Thyroid gland (tissue), 4 donors: Measurements from ENCODE around the gene FAM83C.

ENCODE experiments used
- POLR2A ChIP-seq, 2 donors: fragments of 450-650 bp; IDR thresholded peaks; one replicate each; pipeline ENCODE4 v1.6.1; 2017; ENCODE audit warnings: antibody characterized with exemption in 2 of 2, mild to moderate bottlenecking in 2 of 2, moderate library complexity in 1 of 2
- TF ChIP-seq, protein P1 (sequence below), 6 experiments: fragments of 200-600 bp in 3 of 6; fragments of 450-650 bp in 3 of 6; sonication (generic) in 3 of 6; IDR thresholded peaks; one replicate each; pipeline ENCODE4 v1.5.1; 2016 to 2019; ENCODE audit warnings: antibody characterized with exemption in 6 of 6, mild to moderate bottlenecking in 2 of 6, inconsistent platforms in 1 of 6, moderate library complexity in 1 of 6

DNA sequence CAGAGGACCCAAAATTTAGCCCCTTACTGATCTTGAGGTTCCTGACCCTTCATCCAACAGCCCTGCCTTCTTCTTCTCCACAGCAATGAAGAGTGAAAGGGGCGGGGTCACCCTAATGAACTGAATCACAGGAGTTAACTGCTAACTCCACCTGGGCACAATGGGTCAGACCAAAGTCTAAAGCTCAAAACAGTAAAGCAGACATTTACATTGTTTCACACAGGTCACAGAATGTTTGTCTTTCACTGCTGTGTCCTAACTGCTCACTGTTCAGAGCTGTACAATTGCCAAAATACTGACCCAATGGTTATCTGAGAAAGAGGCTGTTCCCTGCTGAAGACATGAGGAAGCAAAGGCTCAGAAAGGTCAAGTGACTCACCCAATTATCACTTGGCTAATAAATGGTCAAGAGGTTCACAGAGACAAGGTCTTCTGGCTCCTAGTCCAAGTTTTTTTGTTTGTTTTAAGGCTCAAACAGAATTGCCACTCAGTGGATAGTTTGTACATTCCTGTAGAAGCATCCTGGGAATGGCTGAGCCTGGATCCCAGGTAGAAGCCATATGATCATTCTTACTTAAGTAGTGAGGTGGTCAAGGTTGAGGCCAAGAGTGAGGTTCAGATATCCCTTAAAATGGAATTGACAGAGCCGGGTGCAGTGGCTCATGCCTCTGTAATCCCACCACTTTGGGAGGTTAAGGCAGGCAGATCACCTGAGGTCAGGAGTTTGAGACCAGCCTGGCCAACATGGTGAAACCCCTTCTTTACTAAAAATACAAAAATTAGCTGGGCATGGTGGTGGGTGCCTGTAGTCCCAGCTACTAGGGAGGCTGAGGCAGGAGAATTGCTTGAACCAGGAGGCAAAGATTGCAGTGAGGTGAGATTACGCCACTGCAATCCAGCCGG, 35.1 kb upstream of the FAM83C start:
- no peak for TF ChIP-seq POLR2A (IDR thresholded peaks at IDR 0.05)
- TF ChIP-seq, protein P1, sequence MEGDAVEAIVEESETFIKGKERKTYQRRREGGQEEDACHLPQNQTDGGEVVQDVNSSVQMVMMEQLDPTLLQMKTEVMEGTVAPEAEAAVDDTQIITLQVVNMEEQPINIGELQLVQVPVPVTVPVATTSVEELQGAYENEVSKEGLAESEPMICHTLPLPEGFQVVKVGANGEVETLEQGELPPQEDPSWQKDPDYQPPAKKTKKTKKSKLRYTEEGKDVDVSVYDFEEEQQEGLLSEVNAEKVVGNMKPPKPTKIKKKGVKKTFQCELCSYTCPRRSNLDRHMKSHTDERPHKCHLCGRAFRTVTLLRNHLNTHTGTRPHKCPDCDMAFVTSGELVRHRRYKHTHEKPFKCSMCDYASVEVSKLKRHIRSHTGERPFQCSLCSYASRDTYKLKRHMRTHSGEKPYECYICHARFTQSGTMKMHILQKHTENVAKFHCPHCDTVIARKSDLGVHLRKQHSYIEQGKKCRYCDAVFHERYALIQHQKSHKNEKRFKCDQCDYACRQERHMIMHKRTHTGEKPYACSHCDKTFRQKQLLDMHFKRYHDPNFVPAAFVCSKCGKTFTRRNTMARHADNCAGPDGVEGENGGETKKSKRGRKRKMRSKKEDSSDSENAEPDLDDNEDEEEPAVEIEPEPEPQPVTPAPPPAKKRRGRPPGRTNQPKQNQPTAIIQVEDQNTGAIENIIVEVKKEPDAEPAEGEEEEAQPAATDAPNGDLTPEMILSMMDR (IDR thresholded peaks at IDR 0.05): no peak
